KOPT-K1 (cell line): Measurements from ENCODE around the gene PPAN.

Experiments used
- H3K27ac ChIP-seq: fragments of 200-600 bp; sonication (generic); 2 replicates; pipeline ENCODE4 v1.5.1; 2016; ENCODE audit warnings: antibody characterized with exemption, mild to moderate bottlenecking, low read depth, low read length; ENCODE audit not compliant: poor library complexity, severe bottlenecking
- H3K36me3 ChIP-seq: fragments of 200-600 bp; sonication (generic); 2 replicates; pipeline ENCODE4 v1.5.1; 2017; ENCODE audit warnings: antibody characterized with exemption, mild to moderate bottlenecking, low read length, moderate library complexity; ENCODE audit not compliant: insufficient read depth
- H3K9me3 ChIP-seq: fragments of 200-600 bp; sonication (generic); 2 replicates; pipeline ENCODE4 v1.5.1; 2017; ENCODE audit warnings: antibody characterized with exemption, low read length, mild to moderate bottlenecking; ENCODE audit not compliant: insufficient read depth, poor library complexity, severe bottlenecking

Gene PPAN

GRCh38 chr19:10104665-10105508, 1.3 kb upstream of the PPAN start:
- Histone ChIP-seq H3K36me3 (peaks cover 32% of the 10 kb centered on the region), H3K27ac (peak overlapping the region; percentile 99), H3K9me3 (no peaks in the 10 kb centered on the region)

GRCh38 chr19:10105509-10106099, 558 bp upstream of the PPAN start:
- H3K27ac ChIP-seq, result peak overlapping the region; percentile 99
- peaks cover 39% of the 10 kb centered on the region for H3K36me3 ChIP-seq
- H3K9me3 ChIP-seq, result no peaks in the 10 kb centered on the region

- peak overlapping the region; percentile 99 for H3K27ac ChIP-seq
Observed at GRCh38 chr19:10107254-10107653, 1.1 kb downstream of the PPAN start.

GRCh38 chr19:10107817-10108367, 1.7 kb downstream of the PPAN start:
- Histone ChIP-seq H3K27ac (peak overlapping the region; percentile 99), H3K9me3 (no peaks in the 10 kb centered on the region), H3K36me3 (peaks cover 59% of the 10 kb centered on the region)

More at GRCh38 chr19:10107254-10107653, 1.1 kb downstream of the PPAN start:
- Histone ChIP-seq H3K9me3 (no peaks in the 10 kb centered on the region), H3K36me3 (peaks cover 56% of the 10 kb centered on the region)

- H3K36me3 ChIP-seq, result peaks cover 70% of the 10 kb centered on the region
- H3K27ac ChIP-seq, result no peak overlapping the region
- no peaks in the 10 kb centered on the region for H3K9me3 ChIP-seq
Observed at GRCh38 chr19:10109528-10109927, 3.4 kb downstream of the PPAN start.

GRCh38 chr19:10110076-10110971, 4.2 kb downstream of the PPAN start:
- Histone ChIP-seq H3K27ac (no peak overlapping the region), H3K36me3 (peaks cover 78% of the 10 kb centered on the region), H3K9me3 (no peaks in the 10 kb centered on the region)

GRCh38 chr19:10110972-10111317, 4.8 kb downstream of the PPAN start:
- Histone ChIP-seq H3K27ac (no peak overlapping the region), H3K9me3 (no peaks in the 10 kb centered on the region), H3K36me3 (peaks cover 85% of the 10 kb centered on the region)

- H3K36me3 ChIP-seq, result peaks cover 89% of the 10 kb centered on the region
- H3K9me3 ChIP-seq, result no peaks in the 10 kb centered on the region
- peak within 1 kb of the TSS; percentile 44 for H3K27ac ChIP-seq
Observed at GRCh38 chr19:10111405-10111811, 5.2 kb downstream of the PPAN start, which contains the start of gene P2RY11. P2RY11 (plus strand) TSS chr19:10111693; CDS start chr19:10111722, 29 bp downstream.

GRCh38 chr19:10112037-10112761, 6.0 kb downstream of the PPAN start:
- H3K27ac ChIP-seq, result peak overlapping the region; percentile 44

GRCh38 chr19:10112895-10113591, 6.9 kb downstream of the PPAN start:
- peak overlapping the region; percentile 44 for H3K27ac ChIP-seq
- H3K36me3 ChIP-seq, result peaks cover 92% of the 10 kb centered on the region

More at GRCh38 chr19:10112037-10112761, 6.0 kb downstream of the PPAN start:
- Histone ChIP-seq H3K36me3 (peaks cover 92% of the 10 kb centered on the region), H3K9me3 (no peaks in the 10 kb centered on the region)

GRCh38 chr19:10113592-10113963, 7.4 kb downstream of the PPAN start:
- H3K36me3 ChIP-seq, result peaks cover 92% of the 10 kb centered on the region
- no peaks in the 10 kb centered on the region for H3K9me3 ChIP-seq
- H3K27ac ChIP-seq, result peak overlapping the region; percentile 44

More at GRCh38 chr19:10112895-10113591, 6.9 kb downstream of the PPAN start:
- no peaks in the 10 kb centered on the region for H3K9me3 ChIP-seq

- Histone ChIP-seq H3K36me3 (peaks cover 87% of the 10 kb centered on the region), H3K9me3 (no peaks in the 10 kb centered on the region), H3K27ac (no peak overlapping the region)
Observed at GRCh38 chr19:10113964-10114650, 7.9 kb downstream of the PPAN start.

GRCh38 chr19:10114651-10115391, 8.7 kb downstream of the PPAN start:
- peaks cover 80% of the 10 kb centered on the region for H3K36me3 ChIP-seq
- H3K9me3 ChIP-seq, result no peaks in the 10 kb centered on the region
- no peak overlapping the region for H3K27ac ChIP-seq
